Loucy (cell line): ENCODE results near the gene ARMH3.

Experiments
- CTCF ChIP-seq: fragments of 200-600 bp; sonication (generic); conservative IDR thresholded peaks from 2 replicates; pipeline ENCODE4 v1.5.1; 2014; ENCODE audit warnings: mild to moderate bottlenecking, antibody characterized with exemption, low read length
- EZH2phosphoT487 ChIP-seq: fragments of 200-600 bp; IDR thresholded peaks from 2 replicates; pipeline ENCODE4 v1.6.1; 2018; ENCODE audit warnings: antibody characterized with exemption, mild to moderate bottlenecking, moderate library complexity, borderline replicate concordance

DNA sequence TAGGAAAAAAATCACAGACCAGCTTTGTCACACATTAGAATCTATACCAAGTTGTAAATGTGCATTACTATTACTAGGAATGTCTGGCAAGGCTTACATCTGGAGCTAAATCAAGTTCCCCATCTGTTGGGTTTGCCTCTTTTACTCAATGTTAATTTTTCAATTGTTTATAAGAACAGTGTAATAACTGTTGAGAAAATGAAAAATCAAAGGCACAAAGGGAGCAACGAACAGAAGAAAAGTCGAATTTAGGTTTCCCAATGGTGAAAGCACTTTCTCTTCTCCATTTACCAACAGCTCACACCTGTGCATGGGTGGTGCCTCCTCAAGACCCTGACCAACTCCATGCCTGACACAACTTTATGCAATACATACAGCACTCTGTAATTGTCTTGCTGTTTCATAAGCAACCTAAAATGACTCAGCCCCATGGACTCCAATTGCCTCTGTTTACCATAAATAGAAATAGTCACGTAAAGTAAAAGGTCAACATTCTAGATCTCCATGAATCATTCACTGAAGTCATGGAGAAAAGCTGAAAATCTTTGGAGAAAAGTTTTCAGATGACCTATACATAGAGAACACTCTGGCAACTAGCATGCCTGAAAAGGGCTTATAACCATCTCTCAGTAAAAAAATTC lies 116.8 kb downstream of the ARMH3 start:
- TF ChIP-seq CTCF (no peak), EZH2phosphoT487 (no peak)
